OCI-LY3 (cell line): ENCODE data around the gene SPIN2A.
"Not testable (repeated sequence)": the region's sequence is repeated elsewhere in the genome, so short reads cannot be mapped to it uniquely, and the experiment has no call there.

Source experiments
- H2AFZ ChIP-seq: fragments of 200-600, 300-600 bp; shearing (Covaris generic); 2 replicates; pipeline ENCODE4 v1.6.0; 2014; ENCODE audit warnings: antibody characterized with exemption, low read depth, low read length
- H3K27ac ChIP-seq: fragments of 200-600, 300-600 bp; sonication (generic); 2 replicates; pipeline ENCODE4 v1.5.1; 2014; ENCODE audit warnings: mild to moderate bottlenecking, low read length, moderate library complexity, mixed read lengths
- H3K27me3 ChIP-seq: fragments of 200-600, 300-600 bp; sonication (generic); 2 replicates; pipeline ENCODE4 v1.6.1; 2014; ENCODE audit warnings: low read depth, low read length, mixed read lengths
- H3K36me3 ChIP-seq: fragments of 200-600, 300-600 bp; sonication (generic); replicated peaks from 2 replicates; pipeline ENCODE3; 2014; ENCODE audit warnings: low read depth, low read length, mixed read lengths
- H3K4me1 ChIP-seq: fragments of 300-600, 200-600 bp; sonication (generic); 2 replicates; pipeline ENCODE4 v1.6.1; 2014; ENCODE audit warnings: low read length, mixed read lengths
- H3K4me2 ChIP-seq: fragments of 200-600, 300-600 bp; sonication (generic); 2 replicates; pipeline ENCODE4 v1.6.1; 2014; ENCODE audit warnings: low read length, mixed read lengths
- H3K4me3 ChIP-seq: fragments of 300-600, 200-600 bp; sonication (generic); 2 replicates; pipeline ENCODE4 v1.5.1; 2014; ENCODE audit warnings: antibody characterized with exemption, mild to moderate bottlenecking, low read length, moderate library complexity
- H3K79me2 ChIP-seq: fragments of 300-600, 200-600 bp; shearing (Covaris generic); 2 replicates; pipeline ENCODE4 v1.6.1; 2014; ENCODE audit warnings: mild to moderate bottlenecking, low read length, mixed read lengths
- H3K9ac ChIP-seq: fragments of 300-600, 200-600 bp; shearing (Covaris generic); 2 replicates; pipeline ENCODE4 v1.6.0; 2014; ENCODE audit warnings: mild to moderate bottlenecking, low read length, moderate library complexity
- H3K9me3 ChIP-seq: fragments of 200-600, 300-600 bp; shearing (Covaris generic); 2 replicates; pipeline ENCODE4 v1.6.1; 2014; ENCODE audit warnings: low read length, mixed read lengths; ENCODE audit not compliant: insufficient read depth
- H4K20me1 ChIP-seq: fragments of 200-600, 300-600 bp; sonication (generic); 2 replicates; pipeline ENCODE4 v1.6.1; 2016; ENCODE audit warnings: low read length, mixed read lengths; ENCODE audit not compliant: insufficient read depth
- CTCF ChIP-seq: fragments of 200-600, 300-600 bp; sonication (generic); IDR thresholded peaks from 2 replicates; pipeline ENCODE4 v1.5.1; 2014; ENCODE audit warnings: antibody characterized with exemption, low read length, low read depth
- EZH2phosphoT487 ChIP-seq: fragments of 200-600 bp; shearing (Covaris generic); IDR thresholded peaks from 2 replicates; pipeline ENCODE4 v1.6.1; 2018; ENCODE audit warnings: antibody characterized with exemption, mixed run types, low read depth

SPIN2A gene

GRCh38 chrX:57104921-57105398 lies 32.2 kb downstream of the SPIN2A start:
- Histone ChIP-seq H3K27ac (no peak overlapping the region), H3K79me2 (no peaks in the 10 kb centered on the region), H3K9ac (no peak overlapping the region), H3K4me1 (no peaks in the 10 kb centered on the region), H4K20me1 (no peaks in the 10 kb centered on the region), H3K4me3 (no peak overlapping the region), H3K4me2 (no peak overlapping the region), H3K9me3 (no peaks in the 10 kb centered on the region), H3K27me3 (no peaks in the 10 kb centered on the region), H2AFZ (no peak overlapping the region), H3K36me3 (no peaks in the 10 kb centered on the region)
- TF ChIP-seq EZH2phosphoT487 (no peak), CTCF (no peak)

DNA sequence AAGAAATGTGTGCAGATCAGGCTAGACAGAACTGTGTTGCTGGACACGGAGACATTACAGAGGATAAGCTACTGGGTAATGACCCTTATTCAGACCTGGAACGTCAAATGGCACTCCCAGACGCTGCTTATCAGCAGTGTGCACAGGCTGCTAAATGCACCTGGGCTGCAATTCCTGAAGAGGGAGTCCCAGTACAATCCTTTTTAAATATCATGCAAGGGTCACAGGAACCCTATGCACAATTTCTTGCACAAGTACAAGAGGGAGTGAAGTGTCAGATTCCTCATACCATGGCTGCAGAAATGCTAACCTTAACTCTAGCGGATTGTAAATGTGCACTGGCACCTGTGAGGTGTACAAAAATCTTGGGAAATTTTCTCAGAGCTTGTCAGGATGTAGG lies 32.8 kb downstream of the SPIN2A start:
- Histone ChIP-seq H3K27me3 (no peaks in the 10 kb centered on the region), H3K4me2 (no peak overlapping the region), H2AFZ (no peak overlapping the region), H3K9me3 (no peaks in the 10 kb centered on the region), H3K4me3 (no peak overlapping the region), H3K4me1 (no peaks in the 10 kb centered on the region), H3K9ac (no peak overlapping the region), H3K27ac (no peak overlapping the region), H3K36me3 (no peaks in the 10 kb centered on the region), H3K79me2 (no peaks in the 10 kb centered on the region), H4K20me1 (no peaks in the 10 kb centered on the region)
- TF ChIP-seq EZH2phosphoT487 (no peak), CTCF (no peak)

GRCh38 chrX:57103489-57103888 lies 33.7 kb downstream of the SPIN2A start:
- no peaks in the 10 kb centered on the region for H4K20me1 ChIP-seq
- H3K4me1 ChIP-seq: no peaks in the 10 kb centered on the region
- no peak overlapping the region for H2AFZ ChIP-seq
- H3K9me3 ChIP-seq: no peaks in the 10 kb centered on the region
- no peaks in the 10 kb centered on the region for H3K27me3 ChIP-seq
- H3K36me3 ChIP-seq: no peaks in the 10 kb centered on the region
- no peak overlapping the region for H3K4me2 ChIP-seq
- TF ChIP-seq CTCF (no peak), EZH2phosphoT487 (no peak)
- H3K79me2 ChIP-seq: no peaks in the 10 kb centered on the region
- H3K4me3 ChIP-seq: no peak overlapping the region
- H3K9ac ChIP-seq: no peak overlapping the region
- no peak overlapping the region for H3K27ac ChIP-seq

GRCh38 chrX:57102918-57103317 lies 34.3 kb downstream of the SPIN2A start:
- H3K27ac ChIP-seq, H3K4me2 ChIP-seq, H3K9ac ChIP-seq, H3K36me3 ChIP-seq, H2AFZ ChIP-seq, H3K79me2 ChIP-seq, H3K4me3 ChIP-seq, H3K9me3 ChIP-seq, H4K20me1 ChIP-seq, H3K4me1 ChIP-seq, H3K27me3 ChIP-seq: not testable (repeated sequence)
